SK-N-SH treated with all-trans-retinoic acid at 6 μM for 48 hours (cell line): ENCODE measurements around the gene LARP4B.

ENCODE experiments used
- BACH2 ChIP-seq: fragments of 250-450 bp; sonication (Bioruptor Pico); IDR thresholded peaks from 2 replicates; pipeline ENCODE4 v1.9.0; 2021; ENCODE audit warnings: mild to moderate bottlenecking, borderline replicate concordance
- ISL1 ChIP-seq: fragments of 250-450 bp; sonication (Bioruptor Pico); IDR thresholded peaks from 2 replicates; pipeline ENCODE4 v2.1.2; 2022; ENCODE audit warnings: mild to moderate bottlenecking, moderate library complexity
- PATZ1 ChIP-seq: fragments of 250-450 bp; sonication (Bioruptor Pico); IDR thresholded peaks from 2 replicates; pipeline ENCODE4 v1.8.0; 2020; ENCODE audit warnings: mild to moderate bottlenecking, moderate library complexity, borderline replicate concordance
- TOX ChIP-seq: fragments of 250-450 bp; sonication (Bioruptor Pico); IDR thresholded peaks from 2 replicates; pipeline ENCODE4 v1.8.0; 2021; ENCODE audit warnings: mild to moderate bottlenecking, moderate library complexity, borderline replicate concordance
- ZC3H10 ChIP-seq: fragments of 250-450 bp; sonication (Bioruptor Pico); IDR thresholded peaks from 2 replicates; pipeline ENCODE4 v1.5.1; 2021; ENCODE audit warnings: mild to moderate bottlenecking, moderate library complexity
- ZFP3 ChIP-seq: fragments of 250-450 bp; sonication (Bioruptor Pico); IDR thresholded peaks from 2 replicates; pipeline ENCODE4 v1.5.0; 2020; ENCODE audit warnings: mild to moderate bottlenecking, moderate library complexity
- ZFP30 ChIP-seq: fragments of 450-650 bp; formaldehyde crosslinking; IDR thresholded peaks from 2 replicates; pipeline ENCODE4 v1.5.0; 2022; ENCODE audit warnings: mild to moderate bottlenecking, moderate library complexity
- ZNF70 ChIP-seq: fragments of 450-650 bp; formaldehyde crosslinking; IDR thresholded peaks from 2 replicates; pipeline ENCODE4 v1.5.0; 2020; ENCODE audit warnings: mild to moderate bottlenecking, moderate library complexity
- ZNF8 ChIP-seq: fragments of 450-650 bp; formaldehyde crosslinking; IDR thresholded peaks from 2 replicates; pipeline ENCODE4 v1.5.0; 2020; ENCODE audit warnings: mild to moderate bottlenecking, moderate library complexity

- TF ChIP-seq BACH2 (CRISPR knock-in tag): no peak
- no peak for TF ChIP-seq ZFP30 (CRISPR knock-in tag)
- TF ChIP-seq TOX (CRISPR knock-in tag): no peak
- no peak for TF ChIP-seq ZNF8 (CRISPR knock-in tag)
- TF ChIP-seq PATZ1 (CRISPR knock-in tag): no peak
- no peak for TF ChIP-seq ZC3H10 (CRISPR knock-in tag)
- no peak for TF ChIP-seq ISL1
- TF ChIP-seq ZFP3 (CRISPR knock-in tag): no peak
- no peak for TF ChIP-seq ZNF70 (CRISPR knock-in tag)
These were observed 113.5 kb downstream of the LARP4B start for GRCh38 chr10:818010-818409.
